GM10266 (cell line): ENCODE results near the gene NFATC3.

Experiments used
- DNase-seq: peaks from one replicate; pipeline ENCODE4 v3.0.0; 2012; ENCODE audit errors: extremely low spot score
- TF ChIP-seq, protein P1 (sequence below): IDR thresholded peaks from 2 replicates; pipeline ENCODE4 v1.5.1; 2012; ENCODE audit warnings: mild to moderate bottlenecking, low read depth; ENCODE audit not compliant: control insufficient read depth, insufficient read depth; ENCODE audit errors: missing control alignments

The NFATC3 gene

DNA sequence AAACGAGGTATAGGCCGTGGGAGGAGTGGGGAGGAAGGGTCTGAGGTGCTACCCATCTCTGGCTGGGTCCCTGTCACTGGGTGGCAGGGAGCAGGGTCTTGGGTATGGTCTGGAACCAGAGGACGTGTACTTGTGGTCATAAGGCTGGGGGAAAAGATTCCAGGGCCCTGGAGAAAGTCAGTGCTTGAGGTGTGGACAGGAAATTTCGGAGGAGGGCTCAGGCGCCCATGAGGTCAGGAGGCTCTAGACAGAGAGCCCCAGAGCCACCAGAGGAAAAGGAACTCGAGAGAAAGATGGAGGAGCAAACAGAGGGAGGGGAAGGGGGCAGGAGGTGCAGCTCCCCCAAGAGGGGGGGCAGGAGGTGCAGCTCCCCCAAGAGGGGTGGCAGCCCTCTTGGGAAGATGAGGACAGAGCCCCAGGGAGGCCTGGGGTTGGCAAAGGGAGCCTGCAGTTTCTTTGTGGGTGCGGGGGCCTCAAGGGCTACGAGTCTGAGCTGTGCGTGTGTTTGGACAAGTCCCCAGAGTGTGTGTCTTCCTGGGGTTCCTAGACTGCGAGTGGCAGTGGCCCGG, 178.5 kb downstream of the NFATC3 start:
- TF ChIP-seq, protein P1, sequence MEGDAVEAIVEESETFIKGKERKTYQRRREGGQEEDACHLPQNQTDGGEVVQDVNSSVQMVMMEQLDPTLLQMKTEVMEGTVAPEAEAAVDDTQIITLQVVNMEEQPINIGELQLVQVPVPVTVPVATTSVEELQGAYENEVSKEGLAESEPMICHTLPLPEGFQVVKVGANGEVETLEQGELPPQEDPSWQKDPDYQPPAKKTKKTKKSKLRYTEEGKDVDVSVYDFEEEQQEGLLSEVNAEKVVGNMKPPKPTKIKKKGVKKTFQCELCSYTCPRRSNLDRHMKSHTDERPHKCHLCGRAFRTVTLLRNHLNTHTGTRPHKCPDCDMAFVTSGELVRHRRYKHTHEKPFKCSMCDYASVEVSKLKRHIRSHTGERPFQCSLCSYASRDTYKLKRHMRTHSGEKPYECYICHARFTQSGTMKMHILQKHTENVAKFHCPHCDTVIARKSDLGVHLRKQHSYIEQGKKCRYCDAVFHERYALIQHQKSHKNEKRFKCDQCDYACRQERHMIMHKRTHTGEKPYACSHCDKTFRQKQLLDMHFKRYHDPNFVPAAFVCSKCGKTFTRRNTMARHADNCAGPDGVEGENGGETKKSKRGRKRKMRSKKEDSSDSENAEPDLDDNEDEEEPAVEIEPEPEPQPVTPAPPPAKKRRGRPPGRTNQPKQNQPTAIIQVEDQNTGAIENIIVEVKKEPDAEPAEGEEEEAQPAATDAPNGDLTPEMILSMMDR: no peak
- DNase-seq: no peak

DNA sequence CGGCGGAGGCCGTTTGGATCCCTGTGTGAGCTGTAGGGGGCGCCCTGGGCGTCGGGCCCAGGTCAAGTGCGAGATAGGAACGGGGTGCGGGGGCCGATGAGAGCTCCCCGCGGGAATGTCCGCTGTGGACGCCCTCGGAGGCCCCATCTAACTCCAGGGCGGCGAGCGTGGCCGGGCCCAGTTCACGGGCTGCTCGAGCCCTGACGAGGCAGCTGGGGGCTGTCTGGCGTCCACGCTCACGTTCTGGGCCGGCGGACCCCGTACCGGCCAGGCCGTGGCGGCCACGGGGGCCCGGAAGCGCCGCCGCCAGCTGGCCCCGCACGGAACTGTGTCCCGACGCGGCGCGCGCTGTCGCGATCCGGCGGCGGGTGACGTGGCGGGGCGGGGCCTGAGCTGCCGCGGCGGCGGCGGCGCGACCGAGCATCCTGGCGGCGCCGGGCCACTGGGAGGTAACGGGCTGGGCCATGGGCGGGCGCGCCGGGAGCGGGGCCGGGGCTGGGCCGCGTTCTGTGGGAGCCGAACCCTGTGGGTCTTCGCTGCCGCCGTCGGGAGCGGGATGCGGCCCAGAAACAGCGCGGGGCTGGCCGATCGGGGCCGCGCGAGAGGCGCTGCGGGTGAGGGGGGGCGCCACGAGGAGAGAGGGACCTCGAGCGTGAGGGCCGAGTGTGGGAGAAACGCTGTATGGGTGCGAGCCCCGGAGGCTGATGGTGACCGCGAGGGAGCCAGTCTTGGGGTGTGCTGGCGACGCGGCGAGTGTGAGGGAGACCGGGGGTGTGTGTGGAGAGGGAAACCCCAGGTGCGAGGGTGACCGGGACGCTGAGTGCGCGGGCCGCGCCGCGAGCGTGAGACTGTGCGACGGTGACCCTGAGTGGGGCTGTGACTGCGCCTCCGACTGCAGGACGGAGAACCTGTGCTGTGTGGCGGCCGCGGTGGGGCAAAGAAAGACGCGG, 179.2 kb downstream of the NFATC3 start, which contains the start of gene SLC7A6:
TSS of gene SLC7A6 (plus strand) at position 399 of the 950 bp plus-strand sequence. CDS start 10,201 bp downstream, outside the sequence.
- TF ChIP-seq, protein P1: peak; percentile 87
- peak; percentile 92 for DNase-seq

DNA sequence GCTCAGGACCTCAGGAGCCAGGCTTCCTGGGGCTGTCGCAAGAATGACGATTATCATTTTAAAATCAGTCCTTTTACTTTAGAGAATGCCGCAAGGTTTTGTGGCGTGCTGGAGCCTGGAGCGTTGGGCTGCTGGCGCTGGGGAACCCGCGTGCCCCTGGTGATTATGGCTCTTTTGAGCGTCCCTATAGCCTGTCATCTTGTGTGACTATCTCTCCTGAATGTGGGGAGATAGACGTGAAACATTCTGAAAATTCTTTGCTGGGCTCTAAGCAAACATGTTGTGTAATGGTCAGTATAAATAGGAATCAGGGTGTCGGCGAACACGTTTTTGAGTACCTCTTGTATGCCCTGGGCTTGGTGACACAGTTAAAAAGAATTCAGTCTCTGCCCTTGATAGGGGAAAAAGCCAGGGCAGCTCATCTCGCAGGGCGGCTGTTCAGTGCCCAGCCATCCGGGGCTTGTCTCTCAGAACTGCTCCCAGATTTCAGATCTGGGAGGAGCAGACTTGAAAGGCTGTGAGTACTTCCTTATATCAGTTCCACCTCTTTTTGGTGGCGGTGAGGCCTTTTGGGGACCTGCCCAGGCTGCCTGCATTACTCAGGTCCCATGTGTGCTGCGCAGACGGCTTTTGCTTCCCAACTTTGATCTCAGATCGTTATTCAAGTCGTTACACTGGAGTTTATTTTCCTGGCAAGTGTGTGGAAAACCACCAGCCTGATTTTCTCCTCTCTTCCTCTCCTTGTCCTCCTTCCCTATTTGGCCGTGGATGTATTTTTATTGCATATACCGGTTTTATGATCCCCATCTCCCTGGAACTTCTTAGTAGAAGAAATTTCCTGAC, 180.1 kb downstream of the NFATC3 start:
- TF ChIP-seq, protein P1: no peak
- DNase-seq: peak; percentile 67

DNA sequence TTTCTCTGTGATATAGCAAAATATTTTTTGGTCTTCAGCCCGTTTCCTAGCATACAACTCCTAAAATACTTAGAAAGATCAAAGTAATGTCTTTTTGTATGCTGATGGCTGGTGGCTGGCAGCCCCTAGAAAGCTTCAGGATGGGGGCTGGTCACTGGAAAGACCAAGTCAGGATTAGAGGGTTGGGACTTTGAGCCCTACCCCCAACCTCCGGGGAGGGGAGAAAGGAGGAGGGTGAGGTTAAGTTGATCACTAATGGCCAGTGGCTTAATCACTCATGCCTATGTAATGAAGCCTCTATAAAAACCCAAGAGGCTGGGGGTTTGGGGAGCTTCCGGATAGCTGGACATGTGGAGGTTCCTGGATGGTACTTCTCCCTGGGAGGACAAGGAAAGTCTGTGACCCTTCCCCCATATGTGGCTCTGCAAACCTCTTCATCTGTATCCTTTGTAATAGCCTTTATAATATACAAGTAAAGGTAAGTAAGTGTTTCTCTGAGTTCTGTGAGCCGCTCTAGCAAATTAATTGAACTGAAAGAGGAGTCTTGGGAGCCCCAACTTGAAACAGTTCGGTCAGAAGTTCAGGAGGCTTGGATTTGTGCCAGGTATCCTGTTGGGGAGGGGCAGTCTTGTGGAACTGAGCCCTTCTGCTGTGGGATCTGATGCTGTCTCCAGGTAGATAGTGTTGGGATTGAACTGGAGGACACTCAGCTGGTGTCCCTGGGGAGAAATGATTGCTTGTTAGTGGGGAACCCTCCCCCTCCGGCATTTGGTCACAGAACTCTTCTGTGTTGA, 182.6 kb downstream of the NFATC3 start:
- TF ChIP-seq, protein P1: no peak
- no peak for DNase-seq

DNA sequence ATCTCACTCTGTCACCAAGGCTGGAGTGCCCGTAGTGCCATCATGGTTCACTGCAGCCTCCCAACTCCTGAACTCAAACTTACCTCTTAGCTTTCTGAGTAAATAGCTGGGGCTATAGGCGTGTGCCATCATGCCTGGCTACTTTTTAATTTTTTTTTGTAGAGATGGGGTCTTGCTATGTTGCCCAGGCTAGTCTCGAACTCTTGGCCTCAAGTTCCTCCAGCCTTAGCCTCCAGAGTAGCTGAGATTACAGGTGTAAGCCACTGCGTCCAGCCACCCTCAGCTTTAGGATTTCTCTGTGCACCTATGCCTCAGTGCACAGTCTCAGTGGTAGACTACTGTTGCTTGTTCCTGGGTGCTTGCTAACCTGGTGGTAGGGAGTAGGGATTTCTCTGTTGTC, 184.6 kb downstream of the NFATC3 start:
- TF ChIP-seq, protein P1: no peak
- no peak for DNase-seq

DNA sequence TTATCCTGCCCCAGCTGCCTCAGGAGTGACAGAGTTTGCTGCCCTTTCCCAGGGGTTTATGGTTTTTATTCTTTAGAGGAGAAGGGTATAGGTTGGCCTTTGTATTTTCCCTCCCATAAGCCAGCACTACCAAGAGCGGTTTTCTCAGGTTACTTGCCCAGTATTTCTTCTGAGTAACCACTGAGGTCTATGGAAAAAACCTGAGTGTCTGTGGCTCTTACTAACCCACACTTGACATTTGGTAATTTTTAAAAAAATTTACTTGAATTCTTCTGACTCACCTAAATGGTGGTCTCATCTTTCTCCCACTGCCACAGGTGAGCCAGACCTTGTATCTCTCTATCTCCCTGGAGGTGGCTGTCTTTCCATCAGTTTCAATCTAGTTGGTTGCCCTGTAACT, 185.2 kb downstream of the NFATC3 start:
- no peak for DNase-seq
- TF ChIP-seq, protein P1: no peak
